Activated CD4-positive, alpha-beta T cell treated with anti-CD3 and anti-CD28 coated beads for 4 hours (primary cell): Measurements from ENCODE around the gene ST3GAL5.

Experiments
- DNase-seq, 2 donors: peaks; one replicate each; pipeline ENCODE4 v3.0.0-alpha.2; 2020

ST3GAL5 gene

GRCh38 chr2:85803704-85804425 lies 84.9 kb downstream of the ST3GAL5 start:
- DNase-seq: no peak

GRCh38 chr2:85802354-85803103 lies 86.3 kb downstream of the ST3GAL5 start:
- DNase-seq: no peak

- no peak for DNase-seq
These were observed 86.9 kb downstream of the ST3GAL5 start for GRCh38 chr2:85801871-85802270.

GRCh38 chr2:85800586-85800985 lies 88.2 kb downstream of the ST3GAL5 start:
- no peak for DNase-seq

- DNase-seq: no peak
These were observed 89.4 kb downstream of the ST3GAL5 start for GRCh38 chr2:85799215-85799956.

GRCh38 chr2:85797921-85798320 lies 90.9 kb downstream of the ST3GAL5 start:
- no peak for DNase-seq

GRCh38 chr2:85797263-85797660 lies 91.5 kb downstream of the ST3GAL5 start:
- no peak for DNase-seq

- DNase-seq: no peak
These were observed 92.2 kb downstream of the ST3GAL5 start for GRCh38 chr2:85796341-85797262.

- DNase-seq: no peak
These were observed 92.8 kb downstream of the ST3GAL5 start for GRCh38 chr2:85796046-85796340.

GRCh38 chr2:85795331-85796045 lies 93.3 kb downstream of the ST3GAL5 start:
- no peak for DNase-seq

- no peak for DNase-seq
These were observed 94.2 kb downstream of the ST3GAL5 start for GRCh38 chr2:85794491-85795121.

GRCh38 chr2:85794038-85794441 lies 94.8 kb downstream of the ST3GAL5 start:
- no peak for DNase-seq

- no peak for DNase-seq
These were observed 95.2 kb downstream of the ST3GAL5 start for GRCh38 chr2:85793584-85793983.

- no peak for DNase-seq
These were observed 95.9 kb downstream of the ST3GAL5 start for GRCh38 chr2:85792783-85793441.

- no peak for DNase-seq
These were observed 96.9 kb downstream of the ST3GAL5 start for GRCh38 chr2:85791704-85792565.

GRCh38 chr2:85790499-85791188 lies 98.1 kb downstream of the ST3GAL5 start:
- DNase-seq: no peak

GRCh38 chr2:85790032-85790431 lies 98.8 kb downstream of the ST3GAL5 start:
- DNase-seq: no peak

GRCh38 chr2:85789271-85789670 lies 99.5 kb downstream of the ST3GAL5 start:
- DNase-seq: no peak

- DNase-seq: no peak
These were observed 100.2 kb downstream of the ST3GAL5 start for GRCh38 chr2:85788603-85789002.

- no peak for DNase-seq
These were observed 100.8 kb downstream of the ST3GAL5 start for GRCh38 chr2:85787981-85788340.
